ENCODE results near the gene ZNF808. TPM values are rescaled to one million over a fixed set of nuclear protein-coding genes. Genes with fewer than 3 reads are reported as not detected.
"Not testable (repeated sequence)": the region's sequence is repeated elsewhere in the genome, so short reads cannot be mapped to it uniquely, and the experiment has no call there.

ZNF808 gene
- 23.3 and 31.1 TPM in 2 replicates for total RNA-seq

DNA sequence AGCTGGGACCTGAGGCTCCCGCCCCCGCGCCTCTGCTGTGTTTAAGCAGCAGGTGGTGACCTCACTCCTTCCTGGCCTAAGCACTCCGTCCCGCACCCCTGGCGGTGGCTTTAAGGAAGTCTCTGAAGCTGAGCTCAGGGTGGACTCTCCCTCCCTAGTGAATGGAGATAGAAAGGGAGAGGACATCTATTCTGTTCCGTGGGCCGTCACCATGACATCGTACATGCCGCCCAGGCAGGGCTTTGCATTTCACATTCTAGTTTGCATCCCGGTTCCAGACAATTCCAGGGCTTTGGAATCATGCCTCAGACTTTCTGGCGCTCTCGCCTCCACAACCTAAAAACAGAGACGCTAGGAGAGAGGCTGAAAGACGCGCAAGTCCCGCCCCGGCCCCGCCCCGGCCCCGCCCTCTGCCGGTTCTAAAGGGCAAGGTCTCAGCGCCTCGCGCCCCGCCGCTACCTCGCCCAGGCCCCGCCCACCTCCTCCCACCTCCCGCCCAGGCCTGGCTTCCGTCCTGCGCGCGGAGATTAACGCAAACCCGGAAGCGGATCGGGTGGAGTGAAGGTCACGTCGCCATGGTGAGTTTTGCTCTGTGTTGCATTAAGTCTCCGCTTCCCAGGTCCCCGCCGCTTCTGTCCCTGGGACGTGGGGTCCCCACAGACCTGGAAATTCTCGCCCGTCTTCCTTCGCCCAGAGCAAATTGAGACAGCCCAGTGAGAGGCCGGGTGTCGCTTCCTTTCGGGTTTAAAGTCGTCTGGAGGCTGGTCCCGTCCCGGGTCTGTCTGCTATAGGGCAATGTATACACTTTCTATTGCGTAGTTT lies at the start of gene ZNF808:
Gene ZNF808 (plus strand): TSS at position 535 of the 822 bp plus-strand sequence. CDS start 15,617 bp downstream, outside the sequence.
- DNase-seq = peak; percentile 96

GRCh38 chr19:52484111-52484743 lies 43.2 kb upstream of the ZNF808 start:
- DNase-seq = not testable (repeated sequence)

DNA sequence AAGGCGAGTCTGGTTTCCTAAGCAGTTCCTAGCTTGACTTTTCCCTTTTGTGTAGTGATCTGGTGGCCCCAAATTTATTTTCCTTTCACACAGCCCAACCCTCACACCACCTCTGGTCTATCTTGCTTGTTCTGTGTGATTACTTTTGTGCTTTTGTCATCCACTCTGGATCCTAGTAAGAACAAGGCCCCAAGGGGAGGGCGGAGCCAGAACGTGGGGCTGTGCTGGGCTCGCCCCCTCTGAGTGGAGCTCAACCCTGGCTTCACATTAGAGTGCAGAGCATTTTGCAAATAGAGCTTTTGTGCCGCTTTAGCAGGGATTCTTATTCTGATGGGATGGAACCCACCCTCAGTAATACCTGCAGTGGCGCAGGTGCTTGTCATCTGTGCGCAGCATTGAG lies 42.4 kb upstream of the ZNF808 start:
- DNase-seq = not testable (repeated sequence)

DNA sequence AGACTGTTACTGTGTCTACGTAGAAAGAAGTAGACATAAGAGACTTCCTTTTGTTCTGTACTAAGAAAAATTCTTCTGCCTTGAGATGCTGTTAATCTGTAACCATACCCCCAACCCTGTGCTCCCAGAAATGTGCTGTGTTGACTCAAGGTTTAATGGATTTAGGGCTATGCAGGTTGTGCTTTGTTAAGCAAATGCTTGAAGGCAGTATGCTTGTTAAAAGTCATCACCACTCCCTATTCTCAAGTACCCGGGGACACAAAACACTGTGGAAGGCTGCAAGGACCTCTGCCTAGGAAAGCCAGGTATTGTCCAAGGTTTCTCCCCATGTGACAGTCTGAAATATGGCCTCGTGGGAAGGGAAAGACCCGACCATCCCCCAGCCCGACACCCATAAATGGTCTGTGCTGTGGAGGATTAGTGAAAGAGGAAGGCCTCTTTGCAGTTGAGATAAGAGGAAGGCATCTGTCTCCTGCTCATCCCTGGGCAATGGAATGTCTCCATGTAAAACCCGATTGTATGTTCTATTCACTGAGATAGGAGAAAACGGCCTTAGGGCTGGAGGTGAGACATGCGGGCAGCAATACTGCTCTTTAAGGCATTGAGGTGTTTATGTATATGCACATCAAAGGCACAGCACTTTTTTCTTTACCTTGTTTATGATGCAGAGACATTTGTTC lies 41.8 kb upstream of the ZNF808 start:
- DNase-seq = not testable (repeated sequence)

- no peak for DNase-seq
These were observed 35.1 kb upstream of the ZNF808 start for GRCh38 chr19:52492201-52492993.

- peak; percentile 27 for DNase-seq
These were observed 34.4 kb upstream of the ZNF808 start for GRCh38 chr19:52492994-52493470.

- no peak for DNase-seq
These were observed 33.0 kb upstream of the ZNF808 start for GRCh38 chr19:52494518-52494917.

DNA sequence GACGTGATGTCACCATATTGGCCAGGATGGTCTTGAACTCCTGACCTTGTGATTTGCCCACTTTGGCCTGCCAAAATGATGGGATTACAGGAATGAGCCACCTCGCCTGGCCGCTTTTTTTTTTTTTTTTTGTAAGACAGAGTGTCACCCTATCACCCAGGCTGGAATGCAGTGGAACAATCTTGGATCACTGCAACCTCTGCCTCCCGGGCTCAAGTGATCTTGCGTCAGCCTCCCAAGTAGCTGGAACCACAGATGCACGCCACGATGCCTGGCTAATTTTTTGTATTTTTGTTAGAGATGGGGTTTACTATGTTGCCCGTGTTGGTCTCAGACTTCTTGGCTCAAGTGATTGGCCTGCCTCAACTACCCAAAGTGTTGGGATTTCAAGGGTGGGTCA lies 28.9 kb upstream of the ZNF808 start:
- DNase-seq = no peak

GRCh38 chr19:52500474-52500873 lies 27.0 kb upstream of the ZNF808 start:
- DNase-seq = not testable (repeated sequence)

- not testable (repeated sequence) for DNase-seq
These were observed 26.5 kb upstream of the ZNF808 start for GRCh38 chr19:52500991-52501390.

GRCh38 chr19:52507266-52507665 lies 20.2 kb upstream of the ZNF808 start:
- no peak for DNase-seq

DNA sequence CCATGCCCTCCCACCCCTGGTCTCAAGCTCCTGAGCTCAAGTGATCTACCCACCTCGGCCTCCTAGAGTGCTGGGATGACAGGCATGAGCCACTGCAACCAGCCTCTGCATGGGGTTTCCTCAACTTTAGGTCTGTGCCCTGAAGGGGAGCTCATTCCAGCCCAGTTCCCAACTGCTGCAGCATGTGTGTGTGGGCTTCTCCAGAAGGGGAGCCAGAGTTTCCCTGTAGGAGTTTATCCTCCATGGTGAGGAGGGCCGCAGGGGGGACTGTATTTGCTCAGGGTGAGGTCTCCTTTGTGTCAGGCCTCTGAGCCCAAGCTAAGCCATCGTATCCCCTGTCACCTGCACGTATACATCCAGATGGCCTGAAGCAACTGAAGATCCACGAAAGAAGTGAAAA lies 11.3 kb upstream of the ZNF808 start:
- DNase-seq = no peak

DNA sequence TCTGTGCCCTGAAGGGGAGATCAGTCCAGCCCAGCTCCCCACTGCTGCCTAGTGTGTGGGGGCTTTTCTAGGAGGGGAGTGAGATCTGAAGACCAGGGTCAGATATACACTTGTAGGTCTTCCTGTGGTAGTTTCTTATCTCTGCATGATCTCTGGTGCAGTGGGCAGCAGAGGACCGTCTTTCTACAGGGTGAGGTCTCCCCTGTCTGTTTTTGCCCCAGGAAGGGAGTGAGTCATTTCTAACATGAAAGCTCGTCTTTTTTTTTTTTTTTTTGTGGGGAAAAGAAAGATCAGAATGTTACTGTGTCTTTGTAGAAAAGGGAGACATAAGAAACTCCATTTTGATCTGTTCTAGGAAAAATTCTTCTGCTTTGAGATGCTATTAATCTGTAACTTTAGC lies 8.8 kb upstream of the ZNF808 start:
- DNase-seq = no peak

GRCh38 chr19:52519175-52519574 lies 8.3 kb upstream of the ZNF808 start:
- DNase-seq = not testable (repeated sequence)

GRCh38 chr19:52520013-52520412 lies 7.5 kb upstream of the ZNF808 start:
- DNase-seq = no peak

GRCh38 chr19:52522551-52522950 lies 4.9 kb upstream of the ZNF808 start:
- no peak for DNase-seq

- no peak for DNase-seq
These were observed 3.4 kb upstream of the ZNF808 start for GRCh38 chr19:52524086-52524485.

- no peak for DNase-seq
These were observed 486 bp downstream of the ZNF808 start for GRCh38 chr19:52527956-52528351.

DNA sequence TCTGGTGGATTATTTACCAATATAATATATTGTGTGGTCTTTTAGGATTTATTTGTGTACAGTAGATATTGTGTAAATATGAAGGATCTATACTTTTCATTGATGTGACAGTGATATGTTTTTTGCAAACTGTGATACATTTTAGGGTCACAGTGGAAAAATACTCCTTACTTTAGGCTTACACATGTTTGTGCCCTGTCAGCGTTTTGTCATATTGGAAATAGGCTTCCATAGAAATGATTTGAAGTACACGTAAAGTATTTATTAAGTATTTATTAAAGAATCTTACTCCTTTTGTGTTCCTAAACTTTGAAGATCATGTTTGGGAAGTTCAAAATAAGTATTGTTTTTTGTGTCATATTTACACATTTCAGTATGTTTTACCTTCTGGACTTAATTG lies 5.0 kb downstream of the ZNF808 start:
- DNase-seq = no peak

DNA sequence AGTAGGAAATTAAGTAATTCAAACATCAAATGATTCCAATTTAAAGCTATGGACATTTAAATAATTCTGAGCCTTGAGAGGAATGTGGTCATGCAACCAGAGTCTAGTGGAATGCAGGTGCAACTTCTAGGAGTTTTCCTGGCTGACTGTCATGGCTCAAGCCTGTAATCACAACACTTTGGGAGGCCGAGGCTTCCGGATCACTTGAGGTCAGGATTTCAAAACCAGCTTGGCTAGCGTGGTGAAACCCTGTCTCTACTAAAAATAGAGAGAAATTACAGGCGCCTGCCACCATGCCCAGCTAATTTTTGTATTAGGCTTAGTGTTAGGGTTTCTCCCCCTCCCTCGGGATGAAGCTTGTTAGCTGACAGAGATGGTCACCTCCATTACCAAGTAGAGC lies 6.4 kb downstream of the ZNF808 start:
- DNase-seq = no peak

- not testable (repeated sequence) for DNase-seq
These were observed 7.9 kb downstream of the ZNF808 start for GRCh38 chr19:52535385-52535770.

DNA sequence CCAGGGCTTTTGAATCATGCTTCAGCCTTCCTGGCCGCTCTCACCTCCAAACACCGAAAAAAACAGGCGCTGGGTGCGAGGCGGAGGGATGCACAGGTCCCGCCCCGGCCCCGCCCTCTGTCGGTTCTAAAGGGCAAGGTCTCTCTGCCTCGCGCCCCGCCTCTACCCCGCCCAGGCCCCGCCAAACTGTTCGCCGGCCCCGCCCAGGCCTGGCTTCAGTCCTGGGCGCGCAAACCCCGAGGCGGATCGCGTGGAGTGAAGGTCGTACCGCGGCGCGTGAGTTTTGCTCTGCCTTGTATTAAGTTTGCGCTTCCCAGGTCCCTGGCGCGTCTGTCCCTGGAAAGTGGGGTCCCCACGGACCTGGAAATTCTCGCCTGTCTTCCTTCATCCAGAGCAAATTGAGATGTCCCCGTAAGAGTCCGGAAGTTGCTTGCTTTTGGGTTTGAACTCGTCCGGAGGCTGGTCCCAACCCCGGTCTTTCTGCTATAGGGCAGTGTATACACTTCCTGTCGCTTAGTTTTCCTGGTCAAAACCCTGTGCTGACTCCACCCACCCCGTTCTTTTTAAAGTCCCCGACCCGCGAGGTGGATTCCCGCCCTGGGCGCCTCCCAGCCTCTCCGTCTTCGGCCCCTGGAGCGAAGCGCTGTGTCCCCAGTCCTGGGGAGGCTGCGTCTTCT lies 8.4 kb downstream of the ZNF808 start:
- DNase-seq = peak; percentile 78
